Measurements from ENCODE around the gene SUGP2.

SUGP2 gene

GRCh38 chr19:18996796-18997394 lies 36.4 kb downstream of the SUGP2 start:
- no peak for TF ChIP-seq ZNF274 (IDR thresholded peaks at IDR 0.05; ENCODE audit: low read depth, low read length)
- H3K4me3 ChIP-seq (ENCODE audit: low read length), result no peak overlapping the region

GRCh38 chr19:18996351-18996750 lies 37.0 kb downstream of the SUGP2 start:
- TF ChIP-seq ZNF274 (IDR thresholded peaks at IDR 0.05; ENCODE audit: low read depth, low read length), result no peak
- H3K4me3 ChIP-seq (ENCODE audit: low read length), result no peak overlapping the region

DNA sequence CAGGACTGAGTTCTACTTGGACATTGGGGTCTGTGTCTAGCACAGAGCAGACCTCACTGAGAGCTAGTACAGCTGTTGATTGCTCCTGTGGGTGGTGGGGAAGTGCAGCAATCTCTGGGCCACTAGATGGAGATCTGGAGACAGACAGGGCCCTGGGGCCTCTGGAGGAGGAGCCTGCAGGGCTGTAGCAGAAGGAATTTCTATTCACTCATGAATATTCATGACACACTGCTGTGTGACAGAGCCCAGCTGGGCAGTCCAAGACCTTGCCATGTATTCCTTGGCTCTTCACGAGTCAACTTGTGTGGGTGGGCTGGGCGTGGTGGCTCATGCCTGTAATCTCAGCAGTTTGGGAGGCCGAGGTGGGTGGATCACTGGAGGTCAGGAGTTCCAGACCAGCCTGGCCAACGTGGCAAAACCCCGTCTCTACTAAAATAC lies 37.5 kb downstream of the SUGP2 start:
- TF ChIP-seq ZNF274 (IDR thresholded peaks at IDR 0.05; ENCODE audit: low read depth, low read length), result no peak
- no peak overlapping the region for H3K4me3 ChIP-seq (ENCODE audit: low read length)

GRCh38 chr19:18993115-18993514 lies 40.2 kb downstream of the SUGP2 start:
- no peak for TF ChIP-seq ZNF274 (IDR thresholded peaks at IDR 0.05; ENCODE audit: low read depth, low read length)
- no peak overlapping the region for H3K4me3 ChIP-seq (ENCODE audit: low read length)

DNA sequence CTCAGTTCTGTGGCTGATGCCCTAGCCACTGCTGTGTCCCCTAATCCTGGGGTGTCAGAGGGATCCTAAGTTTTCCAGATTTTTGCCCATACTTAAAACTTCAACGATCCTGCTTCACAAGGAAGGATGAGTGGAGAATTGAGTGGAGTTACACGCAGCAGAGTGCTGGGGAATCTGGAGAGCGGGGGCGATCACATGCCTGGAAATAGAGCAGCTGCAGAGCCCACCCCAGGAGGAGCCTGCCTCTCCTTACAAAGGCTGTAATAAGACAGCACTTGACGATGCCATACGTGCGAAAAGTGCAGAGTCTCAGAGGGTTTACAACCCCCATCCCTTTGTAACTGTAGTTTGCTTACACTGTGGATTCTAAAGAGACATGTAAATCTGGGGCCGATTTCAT lies 40.6 kb downstream of the SUGP2 start:
- no peak for TF ChIP-seq ZNF274 (IDR thresholded peaks at IDR 0.05; ENCODE audit: low read depth, low read length)

DNA sequence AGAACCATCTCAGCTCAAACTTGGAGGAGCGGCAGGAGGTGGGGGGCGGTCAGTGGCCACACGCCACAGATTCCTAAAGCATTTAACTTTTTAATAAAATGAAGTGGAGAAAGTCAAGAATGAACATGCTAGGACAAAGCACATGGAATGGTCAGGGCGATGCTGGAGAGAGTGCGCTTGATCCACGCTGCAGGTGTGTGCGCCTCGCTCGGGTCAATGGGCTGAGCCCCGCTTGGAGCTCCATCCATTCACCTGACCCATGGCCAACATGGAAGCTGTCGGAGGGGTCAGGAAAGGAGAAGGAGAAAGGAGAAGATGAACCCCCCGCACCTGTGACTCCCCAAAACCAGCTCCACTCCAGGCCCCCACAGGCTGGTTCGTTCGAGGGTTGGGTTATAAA lies 41.8 kb downstream of the SUGP2 start:
- TF ChIP-seq ZNF274 (IDR thresholded peaks at IDR 0.05; ENCODE audit: low read depth, low read length), result no peak
- no peak overlapping the region for H3K4me3 ChIP-seq (ENCODE audit: low read length)

More for the DNA sequence above, 40.6 kb downstream of the SUGP2 start:
- no peak overlapping the region for H3K4me3 ChIP-seq (ENCODE audit: low read length)

GRCh38 chr19:18991006-18991405 lies 42.3 kb downstream of the SUGP2 start:
- no peak for TF ChIP-seq ZNF274 (IDR thresholded peaks at IDR 0.05; ENCODE audit: low read depth, low read length)
- H3K4me3 ChIP-seq (ENCODE audit: low read length), result no peak overlapping the region

- no peak for TF ChIP-seq ZNF274 (IDR thresholded peaks at IDR 0.05; ENCODE audit: low read depth, low read length)
- H3K4me3 ChIP-seq (ENCODE audit: low read length), result no peak overlapping the region
Measured at GRCh38 chr19:18990128-18990708, 43.1 kb downstream of the SUGP2 start.

GRCh38 chr19:18989316-18989715 lies 44.0 kb downstream of the SUGP2 start:
- TF ChIP-seq ZNF274 (IDR thresholded peaks at IDR 0.05; ENCODE audit: low read depth, low read length), result no peak
- no peak overlapping the region for H3K4me3 ChIP-seq (ENCODE audit: low read length)

DNA sequence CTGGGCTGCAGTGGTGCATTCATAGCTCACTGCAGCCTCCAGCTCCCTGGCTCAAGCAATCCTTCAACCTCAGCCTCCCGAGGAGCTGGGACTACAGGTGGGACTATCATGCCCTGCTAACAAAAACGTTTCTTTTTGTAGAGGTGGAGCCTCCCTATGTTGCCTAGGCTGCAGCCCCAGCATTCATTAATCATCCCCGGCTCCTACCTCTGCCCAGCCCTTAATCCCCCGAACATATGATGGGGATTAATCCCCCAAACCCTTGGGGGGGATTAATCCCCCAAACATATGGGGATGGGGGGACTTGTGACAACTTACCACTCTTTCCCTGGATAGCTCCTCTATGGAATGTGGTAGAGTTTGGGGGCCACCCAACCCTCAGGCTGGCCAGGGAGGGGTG lies 45.9 kb downstream of the SUGP2 start:
- H3K4me3 ChIP-seq (ENCODE audit: low read length), result no peak overlapping the region
- no peak for TF ChIP-seq ZNF274 (IDR thresholded peaks at IDR 0.05; ENCODE audit: low read depth, low read length)

- H3K4me3 ChIP-seq (ENCODE audit: low read length), result no peak overlapping the region
- no peak for TF ChIP-seq ZNF274 (IDR thresholded peaks at IDR 0.05; ENCODE audit: low read depth, low read length)
Measured at GRCh38 chr19:18985257-18985656, 48.1 kb downstream of the SUGP2 start.

GRCh38 chr19:18984251-18984650 lies 49.1 kb downstream of the SUGP2 start:
- TF ChIP-seq ZNF274 (IDR thresholded peaks at IDR 0.05; ENCODE audit: low read depth, low read length), result no peak
- H3K4me3 ChIP-seq (ENCODE audit: low read length), result no peak overlapping the region

GRCh38 chr19:18982669-18983068 lies 50.6 kb downstream of the SUGP2 start:
- TF ChIP-seq ZNF274 (IDR thresholded peaks at IDR 0.05; ENCODE audit: low read depth, low read length), result no peak

DNA sequence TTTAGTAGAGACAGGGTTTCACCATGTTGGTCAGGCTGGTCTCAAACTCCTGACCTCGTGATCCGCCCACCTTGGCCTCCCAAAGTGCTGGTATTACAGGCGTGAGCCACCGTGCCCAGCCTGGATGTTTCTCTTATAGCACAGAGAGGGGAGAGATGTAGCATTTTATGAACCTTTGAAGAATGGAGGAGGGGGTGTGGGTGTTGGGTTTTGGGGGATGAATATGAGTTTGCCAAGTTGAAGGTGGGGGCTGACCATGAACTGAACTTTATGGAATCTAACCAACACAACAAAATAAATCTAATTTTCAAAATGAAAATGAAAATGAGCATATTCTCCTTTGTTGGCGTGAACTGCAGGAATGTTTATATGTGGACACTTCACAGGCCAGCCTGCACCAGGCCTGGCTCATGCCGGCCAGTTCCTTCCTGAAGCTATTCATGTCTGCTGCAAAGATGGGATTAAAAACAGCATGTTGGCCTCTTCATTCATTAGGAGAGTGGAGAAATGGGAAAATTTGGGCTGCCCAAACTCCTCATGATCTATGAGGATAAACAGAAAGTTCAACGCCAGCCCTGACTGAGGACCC lies 52.8 kb downstream of the SUGP2 start:
- no peak overlapping the region for H3K4me3 ChIP-seq (ENCODE audit: low read length)
- TF ChIP-seq ZNF274 (IDR thresholded peaks at IDR 0.05; ENCODE audit: low read depth, low read length), result no peak

More at GRCh38 chr19:18982669-18983068, 50.6 kb downstream of the SUGP2 start:
- no peak overlapping the region for H3K4me3 ChIP-seq (ENCODE audit: low read length)

- no peak overlapping the region for H3K4me3 ChIP-seq (ENCODE audit: low read length)
- TF ChIP-seq ZNF274 (IDR thresholded peaks at IDR 0.05; ENCODE audit: low read depth, low read length), result no peak
Measured at GRCh38 chr19:18978616-18979015, 54.7 kb downstream of the SUGP2 start.

Data from GM08714 (cell line).